ENCODE results near the gene IFT122. TPM values are rescaled to one million over a fixed set of nuclear protein-coding genes. Genes with fewer than 3 reads are reported as not detected.
"Not testable (repeated sequence)": the region's sequence is repeated elsewhere in the genome, so short reads cannot be mapped to it uniquely, and the experiment has no call there.

IFT122 gene
- total and polyA plus RNA-seq, 7 donors: 4.2 to 21.4 (median 15.8) TPM

GRCh38 chr3:129540776-129541516 is 100.9 kb downstream of the IFT122 start:
- intact Hi-C loops (cut with DNase I): no loop called here
- Histone ChIP-seq H3K4me1 (no peaks in the 10 kb centered on the region), H3K36me3 (no peaks in the 10 kb centered on the region), H3K27me3 (no peaks in the 10 kb centered on the region), H3K27ac (no peak overlapping the region), H3K4me3 (no peak overlapping the region), H3K9me3 (no peaks in the 10 kb centered on the region)
- TF ChIP-seq EP300 (IDR thresholded peaks at IDR 0.05) (no peak), CTCF (IDR thresholded peaks at IDR 0.05) (no peak), POLR2A (IDR thresholded peaks at IDR 0.05) (no peak)
- DNase-seq: no peak
- 91% methylated on average over 11 of the region's 11 CpGs for WGBS, 2 donors

- no peaks in the 10 kb centered on the region for H3K36me3 ChIP-seq
- TF ChIP-seq EP300 (IDR thresholded peaks at IDR 0.05) (no peak), CTCF (IDR thresholded peaks at IDR 0.05) (no peak), POLR2AphosphoS5 (IDR thresholded peaks at IDR 0.05) (no peak), POLR2A (IDR thresholded peaks at IDR 0.05) (no peak)
- H3K27me3 ChIP-seq: no peaks in the 10 kb centered on the region
- H3K4me1 ChIP-seq: no peaks in the 10 kb centered on the region
- H3K4me3 ChIP-seq: no peak overlapping the region
- intact Hi-C loops (cut with DNase I): no loop called here
- no peaks in the 10 kb centered on the region for H3K9me3 ChIP-seq
- DNase-seq: no peak
- no peak overlapping the region for H3K27ac ChIP-seq
- WGBS, 2 donors: 93 to 95% methylated on average over 5 of the region's 5 CpGs
Measured at GRCh38 chr3:129542747-129543146, 102.7 kb downstream of the IFT122 start.

- no peaks in the 10 kb centered on the region for H3K27me3 ChIP-seq
- H3K36me3 ChIP-seq: no peaks in the 10 kb centered on the region
- DNase-seq: no peak
- WGBS, 2 donors: 88 to 91% methylated on average over 16 of the region's 16 CpGs
- H3K27ac ChIP-seq: no peak within 1 kb of the TSS
- no peaks in the 10 kb centered on the region for H3K9me3 ChIP-seq
- no peak within 1 kb of the TSS for H3K4me3 ChIP-seq
- H3K4me1 ChIP-seq: no peaks in the 10 kb centered on the region
- no peak for TF ChIP-seq POLR2A (IDR thresholded peaks at IDR 0.05)
- no peak for TF ChIP-seq POLR2AphosphoS5 (IDR thresholded peaks at IDR 0.05)
- no peak for TF ChIP-seq EP300 (IDR thresholded peaks at IDR 0.05)
- no peak for TF ChIP-seq CTCF (IDR thresholded peaks at IDR 0.05)
- intact Hi-C loops (cut with DNase I): no loop called here
Measured at GRCh38 chr3:129543156-129543790, 103.2 kb downstream of the IFT122 start, which contains the start of gene H1-8. TSS of gene H1-8 (plus strand) at chr3:129543175. CDS start at chr3:129543219, 44 bp downstream.

- H3K4me1 ChIP-seq: no peaks in the 10 kb centered on the region
- 85 to 90% methylated on average over 9 of the region's 9 CpGs for WGBS, 2 donors
- no peaks in the 10 kb centered on the region for H3K36me3 ChIP-seq
- H3K27ac ChIP-seq: no peak overlapping the region
- TF ChIP-seq POLR2A (IDR thresholded peaks at IDR 0.05) (no peak), EP300 (IDR thresholded peaks at IDR 0.05) (no peak), POLR2AphosphoS5 (IDR thresholded peaks at IDR 0.05) (no peak), CTCF (IDR thresholded peaks at IDR 0.05) (no peak)
- no peaks in the 10 kb centered on the region for H3K9me3 ChIP-seq
- DNase-seq: no peak
- intact Hi-C loops (cut with DNase I): no loop called here
- no peak overlapping the region for H3K4me3 ChIP-seq
- H3K27me3 ChIP-seq: no peaks in the 10 kb centered on the region
Measured at GRCh38 chr3:129543999-129544398, 104.0 kb downstream of the IFT122 start.

- H3K27me3 ChIP-seq; intact Hi-C loops (cut with DNase I); H3K36me3 ChIP-seq; H3K9me3 ChIP-seq; DNase-seq; H3K27ac ChIP-seq; H3K4me3 ChIP-seq; H3K4me1 ChIP-seq: not testable (repeated sequence)
- WGBS, 2 donors: 87 to 92% methylated on average over 3 of the region's 3 CpGs
Measured at GRCh38 chr3:129545951-129546350, 105.9 kb downstream of the IFT122 start.
